NCI-H1417 (cell line): ENCODE results near the gene CNTNAP3.
"Not testable (repeated sequence)": the region's sequence is repeated elsewhere in the genome, so short reads cannot be mapped to it uniquely, and the experiment has no call there.

ENCODE experiments used
- DNase-seq, 3 experiments: peaks; one replicate each; lab custom pipeline; 2025; lab: John Stamatoyannopoulos, UW

CNTNAP3 gene

GRCh38 chr9:39287980-39288379 lies at the start of gene CNTNAP3:
Gene CNTNAP3 (minus strand): TSS chr9:39288167. CDS start chr9:39288064, 103 bp downstream.
- DNase-seq, result not testable (repeated sequence)

- not testable (repeated sequence) for DNase-seq
Measured at GRCh38 chr9:39279995-39280394, 8.0 kb downstream of the CNTNAP3 start.

GRCh38 chr9:39242513-39242912 lies 45.5 kb downstream of the CNTNAP3 start:
- not testable (repeated sequence) for DNase-seq

DNA sequence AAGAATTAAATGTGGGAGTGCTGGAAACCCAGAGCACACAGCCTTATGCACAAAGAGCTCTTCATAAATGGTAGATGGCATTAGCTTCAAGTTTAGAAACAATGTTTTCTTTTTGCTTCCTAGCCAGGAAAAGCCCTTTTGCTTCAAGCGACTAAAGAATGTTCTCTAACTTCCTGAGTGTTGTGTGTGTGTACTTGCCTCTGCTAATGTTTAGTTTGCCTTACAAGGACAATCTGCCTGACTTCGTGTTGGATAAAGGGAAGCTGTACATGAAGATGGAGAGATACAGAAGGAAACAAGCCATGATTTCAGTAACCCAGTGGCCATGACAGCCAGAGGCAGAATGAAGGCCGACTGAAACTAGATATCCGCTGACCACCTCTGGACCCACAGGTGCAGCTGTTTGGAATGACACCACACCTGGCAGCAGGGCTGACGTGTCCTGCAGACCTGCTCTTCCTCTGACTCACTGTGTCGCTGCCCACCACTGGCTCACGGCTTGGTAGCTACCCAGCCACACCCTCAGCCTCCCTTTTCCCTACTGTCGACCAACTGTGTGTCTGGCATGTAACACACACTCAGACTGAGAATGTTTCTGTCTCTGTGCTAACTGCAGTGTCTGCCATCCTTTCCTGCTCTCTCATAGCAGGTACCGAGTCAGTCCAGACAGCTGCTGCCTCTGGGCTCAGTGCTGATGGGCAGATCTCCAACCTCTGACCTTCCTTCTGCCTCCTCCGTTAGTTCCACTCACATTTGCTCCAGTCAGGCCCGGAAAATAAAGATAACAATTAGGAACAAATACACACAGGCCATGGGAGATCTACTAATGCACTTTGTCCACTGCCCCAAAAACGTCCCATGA lies 55.6 kb downstream of the CNTNAP3 start:
- not testable (repeated sequence) for DNase-seq

GRCh38 chr9:39215976-39216375 lies 72.0 kb downstream of the CNTNAP3 start:
- not testable (repeated sequence) for DNase-seq

- DNase-seq, result not testable (repeated sequence)
Measured at GRCh38 chr9:39209773-39210172, 78.2 kb downstream of the CNTNAP3 start.

DNA sequence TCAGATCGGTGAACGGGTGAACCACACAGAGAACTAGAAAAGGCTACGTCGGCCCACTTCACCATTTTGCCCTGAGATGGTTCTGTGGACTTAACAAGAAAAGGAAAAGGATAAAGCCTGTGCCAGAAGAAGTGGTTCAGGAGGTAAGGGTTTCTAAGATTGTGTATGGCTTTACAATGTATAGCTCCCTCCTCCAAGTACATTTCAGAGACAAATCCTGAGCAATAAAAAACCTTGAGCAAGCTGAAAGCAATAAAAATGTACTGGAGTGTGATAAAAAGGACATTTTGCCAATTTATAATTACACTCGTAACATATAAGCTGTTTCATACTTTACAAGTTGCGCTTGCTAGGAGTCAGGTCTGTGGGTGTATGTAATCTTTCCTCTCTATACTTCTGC lies 81.3 kb downstream of the CNTNAP3 start:
- DNase-seq, result not testable (repeated sequence)

DNA sequence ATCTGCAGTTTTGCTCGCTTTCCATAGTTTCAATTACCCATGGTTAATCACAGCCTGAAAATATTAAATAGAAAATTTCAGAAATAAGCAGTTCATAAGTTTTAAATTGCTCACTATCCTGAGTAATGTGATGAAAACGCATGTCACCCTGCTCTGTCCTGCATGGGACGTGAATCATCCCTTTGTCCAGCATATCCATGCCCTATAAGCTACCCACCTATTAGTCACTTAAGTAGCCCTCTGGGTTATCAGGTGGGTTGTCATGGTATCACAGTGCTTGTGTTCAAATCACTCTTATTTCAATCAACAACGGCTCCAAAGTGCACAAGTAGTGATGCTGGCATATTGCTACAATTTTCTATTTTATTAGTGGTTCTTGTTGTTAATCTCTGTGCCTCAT lies 82.1 kb downstream of the CNTNAP3 start:
- not testable (repeated sequence) for DNase-seq

DNA sequence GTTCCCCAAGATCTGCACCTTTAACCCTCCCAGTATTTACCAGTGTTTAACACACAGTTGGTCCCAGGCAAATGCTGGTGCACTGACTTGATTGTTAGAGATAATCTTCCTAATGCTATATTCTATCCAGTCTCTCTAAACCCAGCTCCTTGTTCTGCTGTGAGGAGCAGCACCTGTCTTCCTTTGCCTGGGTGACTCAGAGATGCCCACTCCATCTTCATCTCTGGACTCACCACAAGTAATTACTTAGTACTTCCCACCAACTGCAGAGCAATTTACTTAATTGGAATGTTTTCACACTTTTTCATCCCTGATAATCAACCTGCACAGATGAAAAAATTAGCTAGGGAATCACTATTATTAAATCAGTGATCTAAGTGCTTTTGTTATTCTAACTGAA lies 87.6 kb downstream of the CNTNAP3 start:
- not testable (repeated sequence) for DNase-seq

- DNase-seq, result not testable (repeated sequence)
Measured at GRCh38 chr9:39198000-39198709, 89.8 kb downstream of the CNTNAP3 start.

- DNase-seq, result not testable (repeated sequence)
Measured at GRCh38 chr9:39171370-39171769, 116.6 kb downstream of the CNTNAP3 start.

GRCh38 chr9:39157714-39158113 lies 130.3 kb downstream of the CNTNAP3 start:
- not testable (repeated sequence) for DNase-seq

GRCh38 chr9:39132826-39133552 lies 155.0 kb downstream of the CNTNAP3 start:
- DNase-seq, result not testable (repeated sequence)

DNA sequence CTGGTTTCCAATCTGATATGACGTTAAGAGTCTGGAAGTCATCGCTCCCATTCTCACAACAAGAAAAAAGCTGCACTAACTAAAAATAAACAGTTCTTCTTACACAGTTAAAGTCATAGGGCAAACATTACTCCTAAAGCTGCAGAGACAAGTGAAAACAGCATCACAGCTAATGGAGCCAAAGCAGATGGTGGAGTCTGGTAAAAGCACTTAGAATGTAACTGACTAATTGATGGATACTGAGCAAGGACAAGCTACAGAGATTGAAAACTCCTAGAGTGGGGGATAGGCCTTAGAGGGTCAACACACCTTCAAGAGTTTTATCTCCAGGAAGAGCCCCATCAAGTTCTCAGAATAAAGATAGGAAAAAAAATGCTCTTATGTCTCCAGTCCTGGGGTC lies 166.6 kb downstream of the CNTNAP3 start:
- DNase-seq, result not testable (repeated sequence)

GRCh38 chr9:39111746-39112145 lies 176.2 kb downstream of the CNTNAP3 start:
- DNase-seq, result not testable (repeated sequence)

DNA sequence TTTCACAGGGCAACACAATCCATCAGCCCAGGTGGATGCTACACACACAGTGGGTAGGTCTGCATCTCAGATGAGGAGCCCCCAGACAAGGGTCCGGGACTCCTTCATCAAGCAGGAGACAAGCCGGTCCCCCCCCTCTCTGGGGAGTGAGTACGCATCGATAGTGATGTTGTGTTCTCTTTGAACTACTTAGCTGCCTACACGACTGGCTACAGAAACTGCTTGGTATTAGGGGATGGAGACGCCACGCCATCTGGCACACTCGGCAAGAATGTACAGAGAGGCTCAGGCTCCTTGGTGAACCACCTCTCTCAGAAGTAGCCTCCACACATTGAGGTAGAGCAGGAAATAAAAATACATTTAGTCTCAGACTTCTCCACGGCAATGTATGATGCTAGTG lies 179.8 kb downstream of the CNTNAP3 start:
- DNase-seq, result no peak

- not testable (repeated sequence) for DNase-seq
Measured at GRCh38 chr9:39097208-39097607, 190.8 kb downstream of the CNTNAP3 start.

GRCh38 chr9:39085311-39085710 lies 202.7 kb downstream of the CNTNAP3 start:
- DNase-seq, result not testable (repeated sequence)

- not testable (repeated sequence) for DNase-seq
Measured at GRCh38 chr9:39082574-39082973, 205.4 kb downstream of the CNTNAP3 start.

DNA sequence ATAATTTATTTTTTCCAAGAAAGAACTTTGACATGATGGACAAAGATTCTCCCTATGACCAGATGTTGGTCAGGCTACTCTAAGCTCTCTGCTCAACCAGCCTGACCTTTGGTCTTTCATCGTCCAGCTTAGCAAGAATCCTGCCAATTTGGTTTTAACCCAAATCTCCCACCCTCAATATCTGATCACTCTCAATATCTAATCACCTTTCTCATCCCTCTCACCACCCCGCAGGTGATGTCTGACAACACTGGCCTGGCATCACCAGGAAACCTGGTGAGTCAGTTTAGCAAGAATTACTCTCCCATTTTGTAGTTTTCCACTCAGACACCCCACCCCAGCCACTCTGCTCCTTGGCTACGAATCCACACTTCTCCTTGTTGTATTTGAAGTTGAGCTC lies 207.9 kb downstream of the CNTNAP3 start:
- DNase-seq, result not testable (repeated sequence)

DNA sequence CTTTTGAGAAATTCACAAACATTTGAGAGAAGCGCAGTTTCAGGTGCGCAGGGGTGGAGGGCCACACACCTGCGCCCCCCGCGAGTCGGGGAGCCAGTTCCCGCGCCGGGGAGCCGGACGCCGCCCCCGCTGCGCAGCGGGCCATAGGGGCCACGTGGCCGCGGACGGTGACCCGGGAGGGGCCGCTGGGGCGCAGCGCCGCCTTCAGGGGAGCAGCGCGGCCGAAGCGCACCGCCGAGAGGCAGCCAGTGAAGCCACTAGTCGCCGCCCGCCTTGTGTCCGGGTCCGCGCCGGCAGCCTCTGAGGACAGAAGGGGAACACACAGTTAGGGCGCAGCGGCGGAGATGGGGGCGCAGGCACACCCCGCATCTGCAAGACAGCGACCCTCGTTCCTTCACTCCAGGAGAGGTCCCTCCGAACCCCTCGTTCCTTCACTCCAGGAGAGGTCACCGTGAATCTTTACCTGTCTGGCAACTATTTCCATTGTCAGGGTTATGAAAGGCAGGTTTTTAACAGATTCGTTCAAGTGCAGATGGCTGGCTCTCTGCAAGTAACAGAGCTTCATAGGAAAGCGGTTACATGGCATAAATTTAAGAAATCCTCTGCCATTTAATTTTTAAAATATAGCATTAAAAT lies 209.2 kb downstream of the CNTNAP3 start:
- DNase-seq, result not testable (repeated sequence)

GRCh38 chr9:39073537-39073936 lies 214.4 kb downstream of the CNTNAP3 start:
- not testable (repeated sequence) for DNase-seq
